Measurements from ENCODE around the gene NELL2.

DNA sequence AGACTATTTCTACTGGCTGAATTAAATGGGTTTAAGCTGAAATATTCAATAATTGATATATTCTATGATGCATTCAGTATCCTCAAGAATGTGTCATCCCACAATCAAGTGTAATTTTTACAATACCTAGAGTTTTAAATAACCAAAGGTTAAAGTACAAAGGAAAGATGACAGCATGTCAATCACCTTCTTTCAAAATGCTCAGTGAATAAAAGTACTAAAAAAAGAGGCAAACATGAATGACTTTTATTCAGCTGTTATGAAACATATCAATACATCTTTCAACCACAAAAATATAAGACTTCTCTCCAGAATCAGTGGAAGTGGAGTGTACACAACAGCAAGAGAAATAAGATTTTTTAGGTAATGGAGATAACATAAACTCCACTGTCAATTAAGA lies 72.0 kb downstream of the NELL2 start:
- TF ChIP-seq NR2F2 (IDR thresholded peaks at IDR 0.05): no peak
- TF ChIP-seq, protein P1, sequence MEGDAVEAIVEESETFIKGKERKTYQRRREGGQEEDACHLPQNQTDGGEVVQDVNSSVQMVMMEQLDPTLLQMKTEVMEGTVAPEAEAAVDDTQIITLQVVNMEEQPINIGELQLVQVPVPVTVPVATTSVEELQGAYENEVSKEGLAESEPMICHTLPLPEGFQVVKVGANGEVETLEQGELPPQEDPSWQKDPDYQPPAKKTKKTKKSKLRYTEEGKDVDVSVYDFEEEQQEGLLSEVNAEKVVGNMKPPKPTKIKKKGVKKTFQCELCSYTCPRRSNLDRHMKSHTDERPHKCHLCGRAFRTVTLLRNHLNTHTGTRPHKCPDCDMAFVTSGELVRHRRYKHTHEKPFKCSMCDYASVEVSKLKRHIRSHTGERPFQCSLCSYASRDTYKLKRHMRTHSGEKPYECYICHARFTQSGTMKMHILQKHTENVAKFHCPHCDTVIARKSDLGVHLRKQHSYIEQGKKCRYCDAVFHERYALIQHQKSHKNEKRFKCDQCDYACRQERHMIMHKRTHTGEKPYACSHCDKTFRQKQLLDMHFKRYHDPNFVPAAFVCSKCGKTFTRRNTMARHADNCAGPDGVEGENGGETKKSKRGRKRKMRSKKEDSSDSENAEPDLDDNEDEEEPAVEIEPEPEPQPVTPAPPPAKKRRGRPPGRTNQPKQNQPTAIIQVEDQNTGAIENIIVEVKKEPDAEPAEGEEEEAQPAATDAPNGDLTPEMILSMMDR (IDR thresholded peaks at IDR 0.05; ENCODE audit: low read depth, low read length, missing input control): no peak

Data from liver (tissue), 3 donors.